Duodenal mucosa (tissue), 2 donors: Measurements from ENCODE around the gene EFEMP1.

Experiments used
- H3K27ac ChIP-seq: one replicate; pipeline ENCODE4 v1.7.0; 2013; ENCODE audit warnings: low read depth, low read length
- H3K27me3 ChIP-seq, 2 donors: one replicate each; pipeline ENCODE4 v1.7.0; 2013; ENCODE audit warnings: low read length in 2 of 2, control low read depth in 1 of 2; ENCODE audit not compliant: insufficient read depth in 2 of 2, control insufficient read depth in 1 of 2
- H3K36me3 ChIP-seq, 2 donors: one replicate each; pipeline ENCODE4 v1.7.0; 2013; ENCODE audit warnings: low read length in 2 of 2, control low read depth in 1 of 2; ENCODE audit not compliant: insufficient read depth in 2 of 2, control insufficient read depth in 1 of 2
- H3K4me1 ChIP-seq, 2 donors: one replicate each; pipeline ENCODE4 v1.7.0; 2013; ENCODE audit warnings: low read length in 2 of 2, control low read depth in 1 of 2; ENCODE audit not compliant: insufficient read depth in 2 of 2, control insufficient read depth in 1 of 2
- H3K4me3 ChIP-seq, 2 donors: one replicate each; pipeline ENCODE4 v1.7.0; 2013; ENCODE audit warnings: low read length in 2 of 2, low read depth in 1 of 2
- H3K9ac ChIP-seq, 2 donors: one replicate each; pipeline ENCODE4 v1.7.0; 2013; ENCODE audit warnings: low read length in 2 of 2, low read depth in 1 of 2
- H3K9me3 ChIP-seq, 2 donors: one replicate each; pipeline ENCODE4 v1.7.0; 2013; ENCODE audit warnings: low read length in 2 of 2, control low read depth in 1 of 2; ENCODE audit not compliant: control insufficient read depth in 1 of 2

Gene EFEMP1

GRCh38 chr2:55860832-55861231 is 62.8 kb downstream of the EFEMP1 start:
- Histone ChIP-seq H3K4me3 (no peak overlapping the region), H3K27ac (no peak overlapping the region), H3K9me3 (no peaks in the 10 kb centered on the region), H3K4me1 (no peaks in the 10 kb centered on the region), H3K27me3 (no peaks in the 10 kb centered on the region), H3K9ac (no peak overlapping the region), H3K36me3 (no peaks in the 10 kb centered on the region)

GRCh38 chr2:55859875-55860274 is 63.7 kb downstream of the EFEMP1 start:
- H3K4me1 ChIP-seq: no peaks in the 10 kb centered on the region
- no peaks in the 10 kb centered on the region for H3K9me3 ChIP-seq
- no peak overlapping the region for H3K4me3 ChIP-seq
- no peaks in the 10 kb centered on the region for H3K36me3 ChIP-seq
- no peak overlapping the region for H3K27ac ChIP-seq
- no peak overlapping the region for H3K9ac ChIP-seq
- H3K27me3 ChIP-seq: no peaks in the 10 kb centered on the region

DNA sequence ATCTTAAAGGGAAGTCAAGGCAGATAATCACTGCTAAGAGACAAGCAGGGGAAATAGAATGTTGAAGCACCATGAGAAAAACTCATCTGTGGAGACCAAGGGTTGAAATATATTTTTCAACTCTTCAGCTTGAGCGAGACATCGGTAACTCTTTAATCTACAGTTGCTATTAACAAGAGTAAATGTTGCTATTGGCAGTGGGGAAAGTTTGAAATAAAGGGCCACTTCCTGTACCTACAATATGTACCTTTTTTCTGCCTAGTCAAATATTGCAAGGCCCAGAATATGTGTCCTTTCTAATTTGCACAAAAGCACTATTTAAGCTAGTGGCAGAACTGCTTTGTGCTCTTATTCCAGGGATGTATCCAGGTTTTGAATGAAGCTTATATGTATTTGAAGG is 65.8 kb downstream of the EFEMP1 start:
- Histone ChIP-seq H3K27ac (no peak overlapping the region), H3K27me3 (no peaks in the 10 kb centered on the region), H3K4me1 (no peaks in the 10 kb centered on the region), H3K9me3 (no peaks in the 10 kb centered on the region), H3K36me3 (no peaks in the 10 kb centered on the region), H3K9ac (no peak overlapping the region), H3K4me3 (no peak overlapping the region)

GRCh38 chr2:55856936-55857335 is 66.6 kb downstream of the EFEMP1 start:
- no peak overlapping the region for H3K9ac ChIP-seq
- H3K27ac ChIP-seq: no peak overlapping the region
- H3K27me3 ChIP-seq: no peaks in the 10 kb centered on the region
- H3K9me3 ChIP-seq: no peaks in the 10 kb centered on the region
- no peaks in the 10 kb centered on the region for H3K36me3 ChIP-seq
- H3K4me3 ChIP-seq: no peak overlapping the region
- H3K4me1 ChIP-seq: no peaks in the 10 kb centered on the region

- Histone ChIP-seq H3K4me3 (no peak overlapping the region), H3K27ac (no peak overlapping the region), H3K27me3 (no peaks in the 10 kb centered on the region), H3K4me1 (peaks cover 9% of the 10 kb centered on the region in 2 donors), H3K36me3 (no peaks in the 10 kb centered on the region), H3K9me3 (no peaks in the 10 kb centered on the region), H3K9ac (no peak overlapping the region)
These were observed 75.5 kb downstream of the EFEMP1 start for GRCh38 chr2:55848096-55848495.

DNA sequence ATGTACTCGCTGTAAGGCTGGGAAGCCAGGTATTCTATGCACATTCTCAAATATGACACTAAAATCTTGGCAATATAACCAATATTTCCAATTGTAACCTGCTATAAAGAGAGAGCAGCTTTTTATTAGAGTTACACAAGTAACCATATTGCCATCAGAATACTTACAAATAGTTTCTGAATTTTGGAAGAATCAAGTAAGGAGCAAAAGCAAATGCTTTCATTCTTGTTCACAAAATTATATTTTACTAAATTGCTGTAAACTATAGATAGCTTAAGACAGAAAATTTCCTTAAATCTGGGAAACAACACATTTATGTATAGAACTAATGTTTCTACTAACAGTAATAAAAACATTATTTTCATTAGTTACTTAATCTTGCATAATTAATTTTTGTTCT is 77.2 kb downstream of the EFEMP1 start:
- no peaks in the 10 kb centered on the region for H3K9me3 ChIP-seq
- H3K4me1 ChIP-seq: peaks cover 16 to 20% of the 10 kb centered on the region in 2 donors
- H3K9ac ChIP-seq: no peak overlapping the region
- H3K27ac ChIP-seq: no peak overlapping the region
- H3K27me3 ChIP-seq: no peaks in the 10 kb centered on the region
- H3K36me3 ChIP-seq: no peaks in the 10 kb centered on the region
- no peak overlapping the region for H3K4me3 ChIP-seq

- Histone ChIP-seq H3K4me3 (no peak overlapping the region), H3K9me3 (no peaks in the 10 kb centered on the region), H3K27ac (no peak overlapping the region), H3K9ac (no peak overlapping the region), H3K36me3 (no peaks in the 10 kb centered on the region), H3K27me3 (no peaks in the 10 kb centered on the region), H3K4me1 (peaks cover 16 to 20% of the 10 kb centered on the region in 2 donors)
These were observed 78.6 kb downstream of the EFEMP1 start for GRCh38 chr2:55844986-55845385.

DNA sequence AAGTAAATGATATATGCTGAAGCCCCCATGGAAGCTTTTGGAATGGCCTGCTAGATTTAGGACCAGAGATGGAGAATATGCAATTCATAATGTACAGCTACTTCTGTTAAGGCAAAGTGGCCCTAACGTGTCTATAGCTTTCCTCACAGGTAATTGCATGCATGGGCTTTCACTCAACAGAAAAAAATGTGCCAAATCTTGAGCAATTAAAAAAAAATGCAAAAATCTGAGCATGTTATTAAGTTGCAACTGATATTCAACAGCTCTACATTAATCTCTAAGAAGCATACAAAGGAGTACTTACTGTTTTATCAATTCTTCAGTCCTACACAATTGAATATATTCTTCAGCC is 79.6 kb downstream of the EFEMP1 start:
- peaks cover 16 to 29% of the 10 kb centered on the region in 2 donors for H3K4me1 ChIP-seq
- no peaks in the 10 kb centered on the region for H3K9me3 ChIP-seq
- no peaks in the 10 kb centered on the region for H3K36me3 ChIP-seq
- H3K27me3 ChIP-seq: no peaks in the 10 kb centered on the region
- H3K9ac ChIP-seq: no peak overlapping the region
- no peak overlapping the region for H3K27ac ChIP-seq
- no peak overlapping the region for H3K4me3 ChIP-seq

DNA sequence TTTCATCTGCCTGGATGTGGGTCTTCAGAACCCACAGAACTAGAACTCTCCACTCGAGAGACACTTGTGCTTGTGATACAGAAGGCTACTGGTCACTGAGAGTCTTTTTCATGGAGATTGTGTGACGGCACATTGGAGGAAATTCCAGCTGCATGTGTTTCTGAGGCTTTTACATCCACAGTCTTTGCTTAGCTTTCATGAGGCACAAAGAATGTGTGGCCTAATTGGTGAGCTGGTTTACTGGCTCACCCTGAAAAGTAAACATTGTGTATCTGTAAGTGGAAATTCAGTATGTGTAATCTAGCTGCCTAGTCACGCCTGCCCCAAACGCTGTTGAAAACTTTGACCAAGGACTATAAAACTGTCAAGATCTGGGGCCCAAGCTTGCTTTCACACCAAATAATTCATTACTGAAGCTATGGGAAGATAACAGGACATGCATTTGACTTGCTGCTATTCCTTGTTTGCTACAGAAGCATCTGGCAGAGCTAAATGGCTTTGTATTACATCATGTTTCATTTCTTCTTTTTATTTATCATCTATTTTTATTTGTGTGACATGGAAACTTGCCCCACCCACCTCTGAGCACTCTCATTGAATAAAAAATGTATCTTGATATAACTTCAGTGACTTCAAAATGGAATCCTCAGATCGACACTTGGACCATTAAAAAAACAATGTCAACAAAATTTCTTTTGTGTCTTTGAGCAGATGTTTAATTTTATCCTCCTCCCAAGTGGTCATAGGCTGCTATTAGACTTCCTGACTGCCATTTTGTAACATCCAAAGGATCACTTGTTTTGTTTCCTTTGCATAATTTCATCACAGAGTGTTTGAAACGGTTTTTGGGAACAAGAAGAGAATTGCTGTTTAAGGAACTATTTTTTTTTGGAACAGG is 80.2 kb downstream of the EFEMP1 start:
- Histone ChIP-seq H3K9ac (no peak overlapping the region), H3K4me1 (peaks cover 16 to 33% of the 10 kb centered on the region in 2 donors), H3K4me3 (no peak overlapping the region), H3K27ac (peak overlapping the region; percentile 46), H3K9me3 (no peaks in the 10 kb centered on the region), H3K27me3 (no peaks in the 10 kb centered on the region), H3K36me3 (no peaks in the 10 kb centered on the region)

DNA sequence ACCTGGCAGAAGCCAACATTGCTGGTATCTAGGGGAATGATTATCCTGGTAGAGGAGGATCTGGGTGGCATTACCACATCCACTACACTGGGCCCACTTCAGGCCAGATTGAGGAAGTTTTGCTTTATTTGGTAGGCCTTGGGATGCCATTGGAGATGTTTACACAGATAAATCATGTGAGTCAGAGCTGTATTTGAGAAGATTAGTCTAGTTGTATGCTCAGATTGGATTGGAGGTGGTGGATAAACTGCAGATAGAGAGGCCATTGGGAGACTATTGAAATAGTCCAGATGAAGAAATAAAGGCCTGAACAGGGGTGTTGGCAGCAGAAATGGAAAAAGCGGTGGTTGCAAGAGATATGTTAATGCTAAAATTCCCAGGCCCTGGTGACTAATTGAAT is 81.5 kb downstream of the EFEMP1 start:
- no peak overlapping the region for H3K9ac ChIP-seq
- H3K27me3 ChIP-seq: no peaks in the 10 kb centered on the region
- no peak overlapping the region for H3K4me3 ChIP-seq
- H3K4me1 ChIP-seq: peaks cover 16 to 33% of the 10 kb centered on the region in 2 donors
- H3K36me3 ChIP-seq: no peaks in the 10 kb centered on the region
- H3K27ac ChIP-seq: no peak overlapping the region
- no peaks in the 10 kb centered on the region for H3K9me3 ChIP-seq
